Measurements from ENCODE around the gene SNX5. TPM values are rescaled to one million over a fixed set of nuclear protein-coding genes. Genes with fewer than 3 reads are reported as not detected.

SNX5 gene
- polyA plus RNA-seq, 1 donor (not counting 4 experiments of a cell fraction or from before 2014, with no cell fraction given) = 187 TPM

- DNase-seq (ENCODE audit: low read depth, low spot score) (no peak), FAIRE-seq (no peak)
- H3K9ac ChIP-seq (ENCODE audit: control insufficient read depth, extremely low read depth, insufficient read depth, low read length) = no peak overlapping the region
- H2AFZ ChIP-seq (ENCODE audit: control insufficient read depth, low read length) = no peak overlapping the region
- no peak overlapping the region for H3K4me2 ChIP-seq (ENCODE audit: control insufficient read depth, extremely low read depth, insufficient read depth, low read depth, low read length)
- H3K4me3 ChIP-seq (ENCODE audit: control insufficient read depth in 2 of 3, extremely low read depth in 1 of 3, insufficient read depth in 2 of 3, low read depth in 1 of 3, low read length in 3 of 3) = no peak overlapping the region
- H3K27me3 ChIP-seq (ENCODE audit: control insufficient read depth, extremely low read depth, insufficient read depth, low read length) = no peaks in the 10 kb centered on the region
- H3K4me1 ChIP-seq (ENCODE audit: control insufficient read depth, extremely low read depth, insufficient read depth, low read length) = peaks cover 7% of the 10 kb centered on the region
- H3K9me1 ChIP-seq (ENCODE audit: control insufficient read depth, extremely low read depth, insufficient read depth, low read length) = no peaks in the 10 kb centered on the region
- dilution Hi-C loops (cut with MboI; ENCODE audit: extremely low pct_ligation_motif_present, low sequenced_read_pairs) = no loop called here
- H3K27ac ChIP-seq (ENCODE audit: control insufficient read depth, insufficient read depth, low read length) = no peak overlapping the region
- no peaks in the 10 kb centered on the region for H4K20me1 ChIP-seq (ENCODE audit: control insufficient read depth, extremely low read depth, insufficient read depth, low read length)
- no peaks in the 10 kb centered on the region for H3K79me2 ChIP-seq (ENCODE audit: control insufficient read depth, insufficient read depth, low read length)
- TF ChIP-seq EZH2 (IDR thresholded peaks at IDR 0.05; ENCODE audit: low read length) = no peak
- TF ChIP-seq, protein P1, sequence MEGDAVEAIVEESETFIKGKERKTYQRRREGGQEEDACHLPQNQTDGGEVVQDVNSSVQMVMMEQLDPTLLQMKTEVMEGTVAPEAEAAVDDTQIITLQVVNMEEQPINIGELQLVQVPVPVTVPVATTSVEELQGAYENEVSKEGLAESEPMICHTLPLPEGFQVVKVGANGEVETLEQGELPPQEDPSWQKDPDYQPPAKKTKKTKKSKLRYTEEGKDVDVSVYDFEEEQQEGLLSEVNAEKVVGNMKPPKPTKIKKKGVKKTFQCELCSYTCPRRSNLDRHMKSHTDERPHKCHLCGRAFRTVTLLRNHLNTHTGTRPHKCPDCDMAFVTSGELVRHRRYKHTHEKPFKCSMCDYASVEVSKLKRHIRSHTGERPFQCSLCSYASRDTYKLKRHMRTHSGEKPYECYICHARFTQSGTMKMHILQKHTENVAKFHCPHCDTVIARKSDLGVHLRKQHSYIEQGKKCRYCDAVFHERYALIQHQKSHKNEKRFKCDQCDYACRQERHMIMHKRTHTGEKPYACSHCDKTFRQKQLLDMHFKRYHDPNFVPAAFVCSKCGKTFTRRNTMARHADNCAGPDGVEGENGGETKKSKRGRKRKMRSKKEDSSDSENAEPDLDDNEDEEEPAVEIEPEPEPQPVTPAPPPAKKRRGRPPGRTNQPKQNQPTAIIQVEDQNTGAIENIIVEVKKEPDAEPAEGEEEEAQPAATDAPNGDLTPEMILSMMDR (optimal IDR thresholded peaks at IDR 0.05 in 1 of 3, IDR thresholded peaks at IDR 0.05 in 1 of 3, conservative IDR thresholded peaks at IDR 0.05 in 1 of 3; ENCODE audit: extremely low read depth in 1 of 3, insufficient read depth in 2 of 3, low read length in 3 of 3) = no peak
- H3K36me3 ChIP-seq (ENCODE audit: control insufficient read depth in 2 of 2, extremely low read depth in 1 of 2, insufficient read depth in 2 of 2, low read length in 2 of 2) = peaks cover 6 to 8% of the 10 kb centered on the region in 2 experiments
- H3K9me3 ChIP-seq (ENCODE audit: control insufficient read depth, low read depth, low read length) = no peaks in the 10 kb centered on the region
Measured at GRCh38 chr20:17993546-17993945, 25.0 kb upstream of the SNX5 start.

GRCh38 chr20:17992847-17993513 lies 24.4 kb upstream of the SNX5 start:
- Histone ChIP-seq H3K79me2 (ENCODE audit: control insufficient read depth, insufficient read depth, low read length) (no peaks in the 10 kb centered on the region), H3K9ac (ENCODE audit: control insufficient read depth, extremely low read depth, insufficient read depth, low read length) (no peak overlapping the region), H3K27me3 (ENCODE audit: control insufficient read depth, extremely low read depth, insufficient read depth, low read length) (no peaks in the 10 kb centered on the region), H3K4me3 (ENCODE audit: control insufficient read depth in 2 of 3, extremely low read depth in 1 of 3, insufficient read depth in 2 of 3, low read depth in 1 of 3, low read length in 3 of 3) (no peak overlapping the region), H3K27ac (ENCODE audit: control insufficient read depth, insufficient read depth, low read length) (no peak overlapping the region), H3K4me2 (ENCODE audit: control insufficient read depth, extremely low read depth, insufficient read depth, low read depth, low read length) (no peak overlapping the region), H3K4me1 (ENCODE audit: control insufficient read depth, extremely low read depth, insufficient read depth, low read length) (peaks cover 7% of the 10 kb centered on the region), H3K36me3 (ENCODE audit: control insufficient read depth in 2 of 2, extremely low read depth in 1 of 2, insufficient read depth in 2 of 2, low read length in 2 of 2) (peaks cover 6 to 8% of the 10 kb centered on the region in 2 experiments), H4K20me1 (ENCODE audit: control insufficient read depth, extremely low read depth, insufficient read depth, low read length) (no peaks in the 10 kb centered on the region), H2AFZ (ENCODE audit: control insufficient read depth, low read length) (no peak overlapping the region), H3K9me1 (ENCODE audit: control insufficient read depth, extremely low read depth, insufficient read depth, low read length) (no peaks in the 10 kb centered on the region), H3K9me3 (ENCODE audit: control insufficient read depth, low read depth, low read length) (no peaks in the 10 kb centered on the region)
- FAIRE-seq = no peak
- dilution Hi-C loops (cut with MboI; ENCODE audit: extremely low pct_ligation_motif_present, low sequenced_read_pairs) = no loop called here
- TF ChIP-seq, protein P1 (optimal IDR thresholded peaks at IDR 0.05 in 1 of 3, IDR thresholded peaks at IDR 0.05 in 1 of 3, conservative IDR thresholded peaks at IDR 0.05 in 1 of 3; ENCODE audit: extremely low read depth in 1 of 3, insufficient read depth in 2 of 3, low read length in 3 of 3) = no peak
- TF ChIP-seq EZH2 (IDR thresholded peaks at IDR 0.05; ENCODE audit: low read length) = no peak
- no peak for DNase-seq (ENCODE audit: low read depth, low spot score)

Data from keratinocyte (primary cell).